Left renal cortex interstitium (tissue), 4 donors: Measurements from ENCODE around the gene SPTBN1. TPM values are rescaled to one million over a fixed set of nuclear protein-coding genes. Genes with fewer than 3 reads are reported as not detected.

Experiments used
- DNase-seq, 4 donors: peaks; one replicate each; pipeline ENCODE4 v3.0.0-alpha.2; 2013; ENCODE audit warnings: low read depth in 4 of 4, low spot score in 2 of 4, missing footprints in 1 of 4
- polyA plus RNA-seq, 4 donors: library from polyadenylated mRNA; unstranded; fragments of 120-200 nt; gene quantifications; one replicate each; pipeline ENCODE4 v1.2.1, GENCODE V29; 2013; ENCODE audit not compliant: insufficient read length in 4 of 4

The SPTBN1 gene
- polyA plus RNA-seq, result 100 to 1,000 TPM; 215 to 262 (median 233) TPM

- peak; percentile 68 to 90 (median 80) for DNase-seq
Measured at GRCh38 chr2:54455563-54456361, at the start of gene SPTBN1. SPTBN1 (plus strand) TSS chr2:54456327; CDS start chr2:54526419, 70,092 bp downstream.

GRCh38 chr2:54407693-54408092, 48.4 kb upstream of the SPTBN1 start:
- DNase-seq, result no peak

GRCh38 chr2:54408288-54408687, 47.8 kb upstream of the SPTBN1 start:
- no peak for DNase-seq

GRCh38 chr2:54409752-54410151, 46.4 kb upstream of the SPTBN1 start:
- DNase-seq, result no peak

- DNase-seq, result no peak
Measured at GRCh38 chr2:54411801-54412354, 44.2 kb upstream of the SPTBN1 start.

- DNase-seq, result no peak
Measured at GRCh38 chr2:54416166-54416813, 39.8 kb upstream of the SPTBN1 start.

- DNase-seq, result no peak
Measured at GRCh38 chr2:54416938-54417337, 39.2 kb upstream of the SPTBN1 start.

- no peak for DNase-seq
Measured at GRCh38 chr2:54417577-54417976, 38.5 kb upstream of the SPTBN1 start.

GRCh38 chr2:54419388-54419787, 36.7 kb upstream of the SPTBN1 start:
- DNase-seq, result no peak

GRCh38 chr2:54419855-54420523, 36.1 kb upstream of the SPTBN1 start:
- no peak for DNase-seq

- no peak for DNase-seq
Measured at GRCh38 chr2:54420524-54421172, 35.5 kb upstream of the SPTBN1 start.

- DNase-seq, result no peak
Measured at GRCh38 chr2:54422072-54422581, 34.0 kb upstream of the SPTBN1 start.

GRCh38 chr2:54423213-54423612, 32.9 kb upstream of the SPTBN1 start:
- DNase-seq, result no peak

- no peak for DNase-seq
Measured at GRCh38 chr2:54424555-54425163, 31.5 kb upstream of the SPTBN1 start.

- no peak for DNase-seq
Measured at GRCh38 chr2:54428108-54428831, 27.9 kb upstream of the SPTBN1 start.

GRCh38 chr2:54429054-54429453, 27.1 kb upstream of the SPTBN1 start:
- no peak for DNase-seq

GRCh38 chr2:54429811-54430551, 26.1 kb upstream of the SPTBN1 start:
- DNase-seq, result no peak

GRCh38 chr2:54430649-54431048, 25.5 kb upstream of the SPTBN1 start:
- no peak for DNase-seq
